B cell (primary cell): ENCODE results near the gene TOP2A. TPM values are rescaled to one million over a fixed set of nuclear protein-coding genes. Genes with fewer than 3 reads are reported as not detected.
"Not testable (repeated sequence)": the region's sequence is repeated elsewhere in the genome, so short reads cannot be mapped to it uniquely, and the experiment has no call there.

ENCODE experiments used
- ATAC-seq: fragments of 200-7000 bp; cut with Tn5 transposase; one replicate; pipeline ENCODE4 v1.10.0; 2021; ENCODE audit warnings: low read depth, mild to moderate bottlenecking, moderate number of reproducible peaks, moderate library complexity
- CTCF ChIA-PET: fragments of 350-600 bp; sonication (Branson Sonifier 250); formaldehyde crosslinking; loops from one replicate; lab custom pipeline; 2021; ENCODE audit warnings: antibody characterized with exemption, inconsistent platforms; lab: Charles Lee
- POLR2A ChIA-PET: fragments of 350-600 bp; sonication (Branson Sonifier 250); formaldehyde crosslinking; loops from one replicate; lab custom pipeline; 2021; ENCODE audit warnings: antibody characterized with exemption; lab: Charles Lee
- DNase-seq: peaks from one replicate; pipeline ENCODE4 v3.0.0; 2013
- H2AFZ ChIP-seq: 2 replicates; pipeline ENCODE4 v1.6.1; 2012; ENCODE audit warnings: mild to moderate bottlenecking, low read depth, low read length; ENCODE audit not compliant: insufficient read depth, poor library complexity, severe bottlenecking
- H3K27ac ChIP-seq, 2 donors: 1 replicate in 1 of 2; 2 replicates in 1 of 2; pipeline ENCODE4 v1.5.1; 2012 to 2013; ENCODE audit warnings: low read length in 2 of 2, mild to moderate bottlenecking in 2 of 2, moderate library complexity in 1 of 2
- H3K27me3 ChIP-seq, 4 experiments: fragments of 200-600 bp in 1 of 4; sonication (generic) in 1 of 4; replicated peaks in 1 of 4; 1 replicate in 2 of 4; 2 replicates in 2 of 4; pipeline versions ENCODE4 v1.6.1 to v1.7.0; 2013 to 2016; ENCODE audit warnings: low read length in 3 of 4, mild to moderate bottlenecking in 2 of 4, mixed read lengths in 1 of 4, moderate library complexity in 1 of 4; ENCODE audit not compliant: insufficient read depth in 4 of 4, control insufficient read depth in 3 of 4; ENCODE audit errors: control extremely low read depth in 1 of 4
- H3K36me3 ChIP-seq, 2 experiments: replicated peaks in 1 of 2; 1 replicate in 1 of 2; 2 replicates in 1 of 2; pipeline versions ENCODE4 v1.6.1 to v1.7.1; 2013; ENCODE audit warnings: low read length in 1 of 2; ENCODE audit not compliant: insufficient read depth in 2 of 2, control insufficient read depth in 1 of 2; ENCODE audit errors: control extremely low read depth in 1 of 2, extremely low read depth in 1 of 2
- H3K4me1 ChIP-seq, 2 donors: fragments of 200-600 bp in 1 of 2; sonication (generic) in 1 of 2; 1 replicate in 1 of 2; 2 replicates in 1 of 2; pipeline versions ENCODE4 v1.5.1 to v1.6.1; 2013 to 2017; ENCODE audit warnings: low read length in 2 of 2; ENCODE audit not compliant: control insufficient read depth in 2 of 2, insufficient read depth in 2 of 2
- H3K4me2 ChIP-seq: replicated peaks from 2 replicates; pipeline ENCODE3; 2012; ENCODE audit warnings: mild to moderate bottlenecking, low read depth, low read length; ENCODE audit not compliant: poor library complexity, severe bottlenecking
- H3K4me3 ChIP-seq, 5 experiments: fragments of 200-600 bp in 1 of 5; sonication (generic) in 1 of 5; 1 replicate in 3 of 5; 2 replicates in 2 of 5; pipeline versions ENCODE4 v1.5.1 to v1.7.0; 2011 to 2016; ENCODE audit warnings: low read length in 4 of 5, mild to moderate bottlenecking in 4 of 5, low read depth in 2 of 5, control low read depth in 1 of 5, moderate library complexity in 1 of 5; ENCODE audit not compliant: insufficient read depth in 1 of 5; ENCODE audit errors: control extremely low read depth in 1 of 5, extremely low read depth in 1 of 5
- H3K79me2 ChIP-seq: fragments of 200-600 bp; sonication (generic); one replicate; pipeline ENCODE4 v1.6.0; 2016; ENCODE audit warnings: low read length; ENCODE audit not compliant: control insufficient read depth, insufficient read depth
- H3K9ac ChIP-seq: fragments of 200-600 bp; sonication (generic); 2 replicates; pipeline ENCODE4 v1.6.1; 2017; ENCODE audit warnings: mild to moderate bottlenecking, low read length, moderate library complexity
- H3K9me3 ChIP-seq, 3 donors: one replicate each; pipeline versions ENCODE4 v1.6.1 to v1.7.1; 2013; ENCODE audit warnings: low read length in 2 of 3; ENCODE audit not compliant: control insufficient read depth in 2 of 3, insufficient read depth in 1 of 3; ENCODE audit errors: control extremely low read depth in 1 of 3
- H4K20me1 ChIP-seq: 2 replicates; pipeline ENCODE4 v1.6.0; 2012; ENCODE audit warnings: mild to moderate bottlenecking, low read length; ENCODE audit not compliant: insufficient read depth, control insufficient read depth, poor library complexity, severe bottlenecking
- H3K27ac Mint-ChIP-seq: one replicate; pipeline ENCODE4 v1.8.0; 2021; ENCODE audit warnings: mixed read lengths
- H3K27me3 Mint-ChIP-seq: one replicate; pipeline ENCODE4 v1.8.0; 2021; ENCODE audit warnings: mixed read lengths
- H3K4me1 Mint-ChIP-seq: one replicate; pipeline ENCODE4 v1.8.0; 2021; ENCODE audit warnings: mixed read lengths
- H3K4me3 Mint-ChIP-seq: one replicate; pipeline ENCODE4 v1.8.0; 2021; ENCODE audit warnings: mixed read lengths
- H3K9me3 Mint-ChIP-seq: one replicate; pipeline ENCODE4 v1.8.0; 2022; ENCODE audit warnings: mixed read lengths; ENCODE audit not compliant: insufficient read depth
- EZH2 ChIP-seq: IDR thresholded peaks from 2 replicates; pipeline ENCODE4 v1.6.1; 2012; ENCODE audit warnings: borderline replicate concordance, low read depth, mild to moderate bottlenecking, moderate library complexity, low read length; ENCODE audit not compliant: insufficient read depth, poor library complexity, severe bottlenecking
- WGBS: methylation state at CpG from one replicate; pipeline ENCODE4 v1.1.5; 2013; ENCODE audit warnings: missing lambda C conversion rate; ENCODE audit not compliant: insufficient coverage; 5-methylcytosine and 5-hydroxymethylcytosine counted together
- intact Hi-C: fragments of 100-400 bp; cut with micrococcal nuclease; formaldehyde crosslinking; loops from one replicate; pipeline ENCODE4 v1.10.0; 2022
- polyA plus RNA-seq: library from polyadenylated mRNA; depleted of rRNA; stranded (reverse); fragments of >200 nt; gene quantifications from 2 replicates; pipeline ENCODE4 v1.2.3, GENCODE V29; 2012
- total RNA-seq, 2 donors: library from RNA; stranded (reverse); fragments of 120-200 nt in 1 of 2; gene quantifications; 1 replicate in 1 of 2; 2 replicates in 1 of 2; pipeline versions ENCODE4 v1.2.3 to v1.2.4, GENCODE V29; 2013 to 2022
- TF ChIP-seq, protein P1 (sequence below): fragments of 200-600 bp; IDR thresholded peaks from one replicate; pipeline ENCODE4 v1.8.0; 2022; ENCODE audit warnings: antibody characterized with exemption, mild to moderate bottlenecking

TOP2A gene
- total and polyA plus RNA-seq, 2 donors (not counting 1 experiment from before 2014, with no cell fraction given), result 0.36 to 3.1 TPM

DNA sequence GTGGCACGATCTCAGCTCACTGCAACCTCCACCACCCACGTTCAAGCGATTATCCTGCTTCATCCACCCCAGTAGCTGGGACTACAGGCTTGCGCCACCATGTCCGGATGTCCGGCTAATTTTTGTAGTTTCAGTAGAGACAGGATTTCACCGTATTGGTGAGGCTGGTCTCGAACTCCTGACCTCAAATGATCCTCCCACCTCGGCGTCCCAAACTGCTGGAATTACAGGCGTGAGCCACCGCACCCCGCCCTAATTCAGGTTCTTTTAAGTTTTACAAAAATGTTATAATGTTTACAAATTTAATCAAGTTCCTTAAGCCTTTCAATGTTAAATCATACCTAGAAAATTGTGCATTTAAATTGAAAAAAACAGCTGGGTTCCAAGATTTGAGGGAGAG is 39.9 kb downstream of the TOP2A start:
- 100% methylated on average over 2 of the region's 13 CpGs for WGBS
- intact Hi-C loops, result no loop called here
- H3K9me3 ChIP-seq, result peaks cover 0 to 7% (median 0%) of the 10 kb centered on the region in 3 donors
- no peaks in the 10 kb centered on the region for H3K9me3 Mint-ChIP-seq
- no peak overlapping the region for H3K27ac Mint-ChIP-seq
- no peaks in the 10 kb centered on the region for H3K27me3 Mint-ChIP-seq
- H3K4me1 Mint-ChIP-seq, result peaks cover 2% of the 10 kb centered on the region
- H3K79me2 ChIP-seq, result no peaks in the 10 kb centered on the region
- H2AFZ ChIP-seq, result no peak overlapping the region
- no peaks in the 10 kb centered on the region for H3K4me1 ChIP-seq
- H3K9ac ChIP-seq, result no peak overlapping the region
- H4K20me1 ChIP-seq, result no peaks in the 10 kb centered on the region
- no peak overlapping the region for H3K4me3 ChIP-seq
- H3K4me3 Mint-ChIP-seq, result no peak overlapping the region
- no peak for ATAC-seq
- DNase-seq, result no peak
- POLR2A ChIA-PET, result interaction anchor here (0.6 kb wide), 1 partner anchor 56 kb away, joined by 3 read pairs; no protein-coding TSS in a partner anchor
- H3K36me3 ChIP-seq, result no peaks in the 10 kb centered on the region
- CTCF ChIA-PET, result interaction anchor here (1.1 kb wide), 1 partner anchor 23 kb away, joined by 3 read pairs; no protein-coding TSS in a partner anchor
- no peak for TF ChIP-seq EZH2
- TF ChIP-seq, protein P1, sequence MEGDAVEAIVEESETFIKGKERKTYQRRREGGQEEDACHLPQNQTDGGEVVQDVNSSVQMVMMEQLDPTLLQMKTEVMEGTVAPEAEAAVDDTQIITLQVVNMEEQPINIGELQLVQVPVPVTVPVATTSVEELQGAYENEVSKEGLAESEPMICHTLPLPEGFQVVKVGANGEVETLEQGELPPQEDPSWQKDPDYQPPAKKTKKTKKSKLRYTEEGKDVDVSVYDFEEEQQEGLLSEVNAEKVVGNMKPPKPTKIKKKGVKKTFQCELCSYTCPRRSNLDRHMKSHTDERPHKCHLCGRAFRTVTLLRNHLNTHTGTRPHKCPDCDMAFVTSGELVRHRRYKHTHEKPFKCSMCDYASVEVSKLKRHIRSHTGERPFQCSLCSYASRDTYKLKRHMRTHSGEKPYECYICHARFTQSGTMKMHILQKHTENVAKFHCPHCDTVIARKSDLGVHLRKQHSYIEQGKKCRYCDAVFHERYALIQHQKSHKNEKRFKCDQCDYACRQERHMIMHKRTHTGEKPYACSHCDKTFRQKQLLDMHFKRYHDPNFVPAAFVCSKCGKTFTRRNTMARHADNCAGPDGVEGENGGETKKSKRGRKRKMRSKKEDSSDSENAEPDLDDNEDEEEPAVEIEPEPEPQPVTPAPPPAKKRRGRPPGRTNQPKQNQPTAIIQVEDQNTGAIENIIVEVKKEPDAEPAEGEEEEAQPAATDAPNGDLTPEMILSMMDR, result no peak
- no peak overlapping the region for H3K27ac ChIP-seq
- H3K4me2 ChIP-seq, result no peak overlapping the region
- peaks cover 0 to 4% (median 0%) of the 10 kb centered on the region in 4 experiments for H3K27me3 ChIP-seq

DNA sequence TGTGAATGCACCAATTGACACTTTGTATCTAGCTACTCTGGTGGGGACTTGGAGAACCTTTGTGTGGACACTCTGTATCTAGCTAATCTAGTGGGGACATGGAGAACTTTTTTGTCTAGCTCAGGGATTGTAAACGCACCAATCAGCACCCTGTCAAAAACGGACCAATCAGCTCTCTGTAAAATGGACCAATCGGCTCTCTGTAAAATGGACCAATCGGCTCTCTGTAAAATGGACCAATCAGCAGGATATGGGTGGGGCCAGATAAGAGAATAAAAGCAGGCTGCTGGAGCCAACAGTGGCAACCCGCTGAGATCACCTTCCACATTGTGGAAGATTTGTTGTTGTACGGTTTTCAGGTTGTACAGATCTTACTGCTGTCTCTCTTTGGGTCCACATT is 41.2 kb downstream of the TOP2A start:
- intact Hi-C loops, H3K27me3 ChIP-seq, H3K27ac ChIP-seq, H3K79me2 ChIP-seq, H3K4me3 ChIP-seq, DNase-seq, POLR2A ChIA-PET, H3K4me2 ChIP-seq, H3K9ac ChIP-seq, H3K27me3 Mint-ChIP-seq, H3K4me3 Mint-ChIP-seq, H3K4me1 ChIP-seq, H3K9me3 ChIP-seq, ATAC-seq, H4K20me1 ChIP-seq, H3K27ac Mint-ChIP-seq, H3K9me3 Mint-ChIP-seq, H3K36me3 ChIP-seq, H3K4me1 Mint-ChIP-seq: not testable (repeated sequence)
- 85% methylated on average over 4 of the region's 6 CpGs for WGBS
- H2AFZ ChIP-seq, result peak overlapping the region; percentile 64
- CTCF ChIA-PET, result interaction anchor here (1.0 to 1.4 kb wide), 3 partner anchors 22 to 73 kb away, joined by 3 to 6 read pairs (median 3); no protein-coding TSS in a partner anchor

DNA sequence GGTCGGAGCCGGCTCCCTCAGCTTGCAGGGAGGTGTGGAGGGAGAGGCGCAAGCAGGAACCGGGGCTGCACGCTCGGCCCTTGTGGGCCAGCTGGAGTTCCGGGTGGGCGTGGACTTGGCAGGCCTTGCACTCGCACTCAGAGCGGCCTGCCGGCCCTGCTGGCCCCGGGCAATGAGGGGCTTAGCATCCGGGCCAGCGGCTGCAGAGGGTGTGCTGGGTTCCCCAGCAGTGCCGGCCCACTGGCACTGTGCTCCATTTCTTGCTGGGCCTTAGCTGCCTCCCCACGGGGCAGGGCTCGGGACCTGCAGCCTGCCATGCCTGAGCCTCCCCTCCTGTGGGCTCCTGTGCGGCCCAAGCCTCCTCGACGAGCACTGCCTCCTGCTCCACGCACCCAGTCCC is 41.9 kb downstream of the TOP2A start:
- ATAC-seq, H3K27me3 ChIP-seq, H3K4me3 Mint-ChIP-seq, POLR2A ChIA-PET, H2AFZ ChIP-seq, H3K9ac ChIP-seq, H4K20me1 ChIP-seq, H3K9me3 Mint-ChIP-seq, H3K4me1 Mint-ChIP-seq, H3K27ac ChIP-seq, H3K79me2 ChIP-seq, intact Hi-C loops, H3K27me3 Mint-ChIP-seq, H3K36me3 ChIP-seq, H3K4me2 ChIP-seq, H3K4me1 ChIP-seq, DNase-seq, H3K27ac Mint-ChIP-seq, H3K4me3 ChIP-seq: not testable (repeated sequence)
- CTCF ChIA-PET, result interaction anchor here (0.7 to 1.4 kb wide), 2 partner anchors 32 to 73 kb away, joined by 3 read pairs; no protein-coding TSS in a partner anchor
- peaks cover 0 to 11% (median 0%) of the 10 kb centered on the region in 3 donors for H3K9me3 ChIP-seq
- 94% methylated on average over 20 of the region's 21 CpGs for WGBS
